Thyroid gland (tissue), 4 donors: ENCODE measurements around the gene SCN2B.

Experiments
- POLR2A ChIP-seq, 2 donors: fragments of 450-650 bp; IDR thresholded peaks; one replicate each; pipeline ENCODE4 v1.6.1; 2017; ENCODE audit warnings: antibody characterized with exemption in 2 of 2, mild to moderate bottlenecking in 2 of 2, moderate library complexity in 1 of 2
- TF ChIP-seq, protein P1 (sequence below), 6 experiments: fragments of 200-600 bp in 3 of 6; fragments of 450-650 bp in 3 of 6; sonication (generic) in 3 of 6; IDR thresholded peaks; one replicate each; pipeline ENCODE4 v1.5.1; 2016 to 2019; ENCODE audit warnings: antibody characterized with exemption in 6 of 6, mild to moderate bottlenecking in 2 of 6, inconsistent platforms in 1 of 6, moderate library complexity in 1 of 6

DNA sequence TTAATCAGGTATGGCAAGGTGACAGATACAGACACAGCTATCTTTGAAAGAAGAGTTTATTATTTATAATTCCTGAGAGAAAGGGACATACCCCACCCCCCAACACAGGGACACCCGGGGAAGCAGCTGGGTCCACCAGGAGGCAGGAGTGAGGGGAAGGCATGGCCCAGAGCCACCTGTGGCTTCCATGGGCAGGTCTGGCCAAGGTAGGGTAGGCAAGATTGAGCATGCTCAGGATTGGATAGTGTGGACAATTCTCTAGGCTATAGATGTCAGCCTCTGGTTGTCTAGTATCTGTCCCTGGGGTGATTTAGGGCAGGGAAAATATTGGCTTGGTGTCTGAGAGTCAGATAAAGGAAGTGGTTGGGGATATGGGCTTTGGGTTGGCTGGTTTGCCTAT is 62.2 kb downstream of the SCN2B start:
- TF ChIP-seq, protein P1, sequence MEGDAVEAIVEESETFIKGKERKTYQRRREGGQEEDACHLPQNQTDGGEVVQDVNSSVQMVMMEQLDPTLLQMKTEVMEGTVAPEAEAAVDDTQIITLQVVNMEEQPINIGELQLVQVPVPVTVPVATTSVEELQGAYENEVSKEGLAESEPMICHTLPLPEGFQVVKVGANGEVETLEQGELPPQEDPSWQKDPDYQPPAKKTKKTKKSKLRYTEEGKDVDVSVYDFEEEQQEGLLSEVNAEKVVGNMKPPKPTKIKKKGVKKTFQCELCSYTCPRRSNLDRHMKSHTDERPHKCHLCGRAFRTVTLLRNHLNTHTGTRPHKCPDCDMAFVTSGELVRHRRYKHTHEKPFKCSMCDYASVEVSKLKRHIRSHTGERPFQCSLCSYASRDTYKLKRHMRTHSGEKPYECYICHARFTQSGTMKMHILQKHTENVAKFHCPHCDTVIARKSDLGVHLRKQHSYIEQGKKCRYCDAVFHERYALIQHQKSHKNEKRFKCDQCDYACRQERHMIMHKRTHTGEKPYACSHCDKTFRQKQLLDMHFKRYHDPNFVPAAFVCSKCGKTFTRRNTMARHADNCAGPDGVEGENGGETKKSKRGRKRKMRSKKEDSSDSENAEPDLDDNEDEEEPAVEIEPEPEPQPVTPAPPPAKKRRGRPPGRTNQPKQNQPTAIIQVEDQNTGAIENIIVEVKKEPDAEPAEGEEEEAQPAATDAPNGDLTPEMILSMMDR (IDR thresholded peaks at IDR 0.05), result no peak
- no peak for TF ChIP-seq POLR2A (IDR thresholded peaks at IDR 0.05)
